Fibroblast of skin of abdomen (primary cell): ENCODE data around the gene DTWD1. TPM values are rescaled to one million over a fixed set of nuclear protein-coding genes. Genes with fewer than 3 reads are reported as not detected.
A peak's percentile ranks its signal among the peaks of the same experiment; 100 is the strongest.
"Not testable (repeated sequence)": the region's sequence is repeated elsewhere in the genome, so short reads cannot be mapped to it uniquely, and the experiment has no call there.

Source experiments
- DNase-seq: peaks from one replicate; pipeline ENCODE4 v3.0.0-alpha.2; 2013
- polyA plus RNA-seq, 2 experiments: library from polyadenylated mRNA; unstranded; fragments of 120-200 nt; gene quantifications; one replicate each; pipeline ENCODE4 v1.2.1, GENCODE V29; 2013; ENCODE audit not compliant: insufficient read length in 2 of 2

DTWD1 gene
- 34.4 TPM for polyA plus RNA-seq (2013, experiment 1 of 2; ENCODE audit: insufficient read length)
- 34.7 TPM for polyA plus RNA-seq (2013, experiment 2 of 2; ENCODE audit: insufficient read length)

GRCh38 chr15:49620658-49621368 is at the start of gene DTWD1, which contains the start of gene FAM227B:
Gene DTWD1, plus strand, starts transcription at chr15:49621048. Its CDS starts 4,120 bp downstream, at chr15:49625168.
Gene FAM227B, minus strand, starts transcription at chr15:49620818. Its CDS starts 5,647 bp downstream, at chr15:49615171.
- DNase-seq = peak; percentile 99

GRCh38 chr15:49573421-49573820 is 47.4 kb upstream of the DTWD1 start:
- no peak for DNase-seq

GRCh38 chr15:49589030-49589429 is 31.8 kb upstream of the DTWD1 start:
- DNase-seq = no peak

- DNase-seq = not testable (repeated sequence)
These were observed 28.0 kb upstream of the DTWD1 start for GRCh38 chr15:49592829-49593316.

- no peak for DNase-seq
These were observed 16.0 kb upstream of the DTWD1 start for GRCh38 chr15:49604625-49605409.

- DNase-seq = no peak
These were observed 15.3 kb upstream of the DTWD1 start for GRCh38 chr15:49605588-49605987.

GRCh38 chr15:49606594-49606993 is 14.3 kb upstream of the DTWD1 start:
- DNase-seq = no peak

GRCh38 chr15:49610157-49610918 is 10.5 kb upstream of the DTWD1 start:
- DNase-seq = no peak

- not testable (repeated sequence) for DNase-seq
These were observed 8.6 kb upstream of the DTWD1 start for GRCh38 chr15:49612240-49612639.

- DNase-seq = no peak
These were observed 1.6 kb upstream of the DTWD1 start for GRCh38 chr15:49619226-49619625.

- DNase-seq = no peak
These were observed 649 bp upstream of the DTWD1 start for GRCh38 chr15:49620199-49620598.

- no peak for DNase-seq
These were observed 558 bp downstream of the DTWD1 start for GRCh38 chr15:49621401-49621811.

- DNase-seq = no peak
These were observed 1.0 kb downstream of the DTWD1 start for GRCh38 chr15:49621887-49622286.

GRCh38 chr15:49622561-49622960 is 1.7 kb downstream of the DTWD1 start:
- DNase-seq = no peak

- DNase-seq = peak; percentile 94
These were observed 3.2 kb downstream of the DTWD1 start for GRCh38 chr15:49624056-49624455.

GRCh38 chr15:49625460-49626036 is 4.7 kb downstream of the DTWD1 start:
- no peak for DNase-seq

- DNase-seq = peak; percentile 94
These were observed 6.6 kb downstream of the DTWD1 start for GRCh38 chr15:49627407-49627877.

- no peak for DNase-seq
These were observed 7.5 kb downstream of the DTWD1 start for GRCh38 chr15:49628379-49628778.

- DNase-seq = no peak
These were observed 17.0 kb downstream of the DTWD1 start for GRCh38 chr15:49637857-49638256.

GRCh38 chr15:49644364-49644794 is 23.5 kb downstream of the DTWD1 start:
- no peak for DNase-seq

- DNase-seq = no peak
These were observed 24.4 kb downstream of the DTWD1 start for GRCh38 chr15:49645277-49645676.

- peak; percentile 83 for DNase-seq
These were observed 25.1 kb downstream of the DTWD1 start for GRCh38 chr15:49645941-49646340.
